DOHH2 (cell line): Measurements from ENCODE around the gene USP31.

ENCODE experiments used
- H3F3A ChIP-seq: fragments of 200-600 bp; sonication (generic), shearing (Covaris generic); 2 replicates; pipeline ENCODE4 v1.6.0; 2016; ENCODE audit warnings: antibody characterized with exemption, mild to moderate bottlenecking; ENCODE audit not compliant: control insufficient read depth, insufficient read depth
- H3K27ac ChIP-seq: fragments of 200-600 bp; sonication (generic); 2 replicates; pipeline ENCODE4 v1.5.1; 2014; ENCODE audit warnings: low read depth, mild to moderate bottlenecking, low read length, moderate library complexity
- H3K27me3 ChIP-seq: fragments of 200-600 bp; sonication (generic); 2 replicates; pipeline ENCODE4 v1.6.1; 2014; ENCODE audit warnings: mild to moderate bottlenecking, low read length, mixed read lengths; ENCODE audit not compliant: control insufficient read depth
- H3K36me3 ChIP-seq: fragments of 200-600 bp; sonication (generic); 2 replicates; pipeline ENCODE4 v1.6.1; 2014; ENCODE audit warnings: mild to moderate bottlenecking, low read length, moderate library complexity, mixed read lengths; ENCODE audit not compliant: control insufficient read depth
- H3K4me1 ChIP-seq: fragments of 200-600 bp; sonication (generic); 2 replicates; pipeline ENCODE4 v1.6.1; 2014; ENCODE audit warnings: mild to moderate bottlenecking, low read length, mixed read lengths; ENCODE audit not compliant: control insufficient read depth
- H3K4me2 ChIP-seq: fragments of 200-600 bp; sonication (generic); 2 replicates; pipeline ENCODE4 v1.6.0; 2014; ENCODE audit warnings: mild to moderate bottlenecking, low read length, moderate library complexity
- H3K4me3 ChIP-seq: fragments of 200-600 bp; sonication (generic); 2 replicates; pipeline ENCODE4 v1.5.1; 2014; ENCODE audit warnings: mild to moderate bottlenecking, low read length, mixed read lengths
- H3K79me2 ChIP-seq: fragments of 200-600 bp; sonication (generic); 2 replicates; pipeline ENCODE4 v1.6.1; 2014; ENCODE audit warnings: mild to moderate bottlenecking, low read length, mixed read lengths; ENCODE audit not compliant: control insufficient read depth
- H3K9me2 ChIP-seq: fragments of 200-600 bp; sonication (generic); replicated peaks from 2 replicates; pipeline ENCODE4 v1.6.1; 2014; ENCODE audit warnings: mild to moderate bottlenecking, low read length, mixed read lengths; ENCODE audit not compliant: control insufficient read depth
- H3K9me3 ChIP-seq: fragments of 200-600 bp; sonication (generic); 2 replicates; pipeline ENCODE4 v1.6.1; 2014; ENCODE audit warnings: antibody characterized with exemption, low read length, mixed read lengths; ENCODE audit not compliant: control insufficient read depth, insufficient read depth
- H4K20me1 ChIP-seq: fragments of 200-600 bp; sonication (generic); 2 replicates; pipeline ENCODE4 v1.6.0; 2014; ENCODE audit warnings: low read depth, mild to moderate bottlenecking, antibody characterized with exemption, low read length, moderate library complexity; ENCODE audit not compliant: control insufficient read depth, insufficient read depth
- CTCF ChIP-seq: fragments of 200-600 bp; sonication (generic); IDR thresholded peaks from one replicate; pipeline ENCODE4 v1.5.1; 2014; ENCODE audit warnings: antibody characterized with exemption, mild to moderate bottlenecking, low read depth, low read length; ENCODE audit not compliant: poor library complexity, severe bottlenecking
- EZH2phosphoT487 ChIP-seq: fragments of 200-600 bp; sonication (generic); IDR thresholded peaks from 2 replicates; pipeline ENCODE4 v1.6.1; 2017; ENCODE audit warnings: borderline replicate concordance, mild to moderate bottlenecking, antibody characterized with exemption, low read length, moderate library complexity, mixed read lengths

The USP31 gene

GRCh38 chr16:23149267-23149992 lies at the start of gene USP31:
Gene USP31 (minus strand): TSS chr16:23149452. CDS start chr16:23149270, 182 bp downstream.
- Histone ChIP-seq H3K4me2 (peak within 1 kb of the TSS; percentile 93), H3K9me2 (no peaks in the 10 kb centered on the region), H3K27ac (no peak within 1 kb of the TSS), H4K20me1 (no peaks in the 10 kb centered on the region), H3K4me1 (peaks cover 16% of the 10 kb centered on the region), H3K36me3 (no peaks in the 10 kb centered on the region), H3K4me3 (peak within 1 kb of the TSS; percentile 94), H3K27me3 (peaks cover 4% of the 10 kb centered on the region), H3K9me3 (no peaks in the 10 kb centered on the region), H3F3A (no peaks in the 10 kb centered on the region), H3K79me2 (peaks cover 38% of the 10 kb centered on the region)
- TF ChIP-seq CTCF (no peak), EZH2phosphoT487 (no peak)

GRCh38 chr16:23196539-23196938 lies 47.3 kb upstream of the USP31 start:
- H3K4me3 ChIP-seq, result no peak overlapping the region
- no peak overlapping the region for H3K27ac ChIP-seq
- no peaks in the 10 kb centered on the region for H3K9me3 ChIP-seq
- no peaks in the 10 kb centered on the region for H3K4me1 ChIP-seq
- H3F3A ChIP-seq, result no peaks in the 10 kb centered on the region
- H3K9me2 ChIP-seq, result no peaks in the 10 kb centered on the region
- H3K36me3 ChIP-seq, result no peaks in the 10 kb centered on the region
- no peaks in the 10 kb centered on the region for H3K79me2 ChIP-seq
- no peaks in the 10 kb centered on the region for H4K20me1 ChIP-seq
- TF ChIP-seq CTCF (no peak), EZH2phosphoT487 (no peak)
- H3K27me3 ChIP-seq, result peaks cover 27% of the 10 kb centered on the region
- no peak overlapping the region for H3K4me2 ChIP-seq

GRCh38 chr16:23195366-23195978 lies 46.2 kb upstream of the USP31 start:
- H3F3A ChIP-seq, result no peaks in the 10 kb centered on the region
- no peak overlapping the region for H3K27ac ChIP-seq

More at GRCh38 chr16:23195366-23195978, 46.2 kb upstream of the USP31 start:
- TF ChIP-seq EZH2phosphoT487 (no peak), CTCF (no peak)
- Histone ChIP-seq H3K4me2 (no peak overlapping the region), H3K27me3 (peaks cover 21% of the 10 kb centered on the region), H4K20me1 (no peaks in the 10 kb centered on the region), H3K9me3 (no peaks in the 10 kb centered on the region), H3K36me3 (no peaks in the 10 kb centered on the region), H3K4me1 (no peaks in the 10 kb centered on the region), H3K4me3 (no peak overlapping the region), H3K79me2 (no peaks in the 10 kb centered on the region), H3K9me2 (no peaks in the 10 kb centered on the region)
